GM21515 (cell line): Measurements from ENCODE around the gene STX18.

Experiments
- ATAC-seq: cut with Tn5 transposase; IDR thresholded peaks from one replicate; pipeline ENCODE4 v1.9.1; 2021; ENCODE audit not compliant: unreplicated experiment

The STX18 gene

GRCh38 chr4:4406455-4407298 is 135.2 kb downstream of the STX18 start:
- no peak for ATAC-seq

GRCh38 chr4:4405358-4405962 is 136.4 kb downstream of the STX18 start:
- ATAC-seq: no peak

GRCh38 chr4:4402966-4403365 is 138.9 kb downstream of the STX18 start:
- no peak for ATAC-seq

GRCh38 chr4:4401036-4401435 is 140.8 kb downstream of the STX18 start:
- no peak for ATAC-seq

GRCh38 chr4:4398430-4398829 is 143.4 kb downstream of the STX18 start:
- no peak for ATAC-seq

GRCh38 chr4:4397441-4397819 is 144.4 kb downstream of the STX18 start:
- no peak for ATAC-seq

GRCh38 chr4:4396628-4397440 is 145.0 kb downstream of the STX18 start:
- no peak for ATAC-seq

- no peak for ATAC-seq
Measured at GRCh38 chr4:4395849-4396627, 145.8 kb downstream of the STX18 start.

GRCh38 chr4:4395371-4395770 is 146.5 kb downstream of the STX18 start:
- no peak for ATAC-seq

- ATAC-seq: no peak
Measured at GRCh38 chr4:4394644-4395043, 147.2 kb downstream of the STX18 start.

- ATAC-seq: no peak
Measured at GRCh38 chr4:4392501-4393183, 149.2 kb downstream of the STX18 start.

GRCh38 chr4:4391866-4392265 is 150.0 kb downstream of the STX18 start:
- no peak for ATAC-seq

GRCh38 chr4:4390515-4391240 is 151.2 kb downstream of the STX18 start:
- no peak for ATAC-seq

GRCh38 chr4:4390046-4390445 is 151.8 kb downstream of the STX18 start:
- no peak for ATAC-seq

GRCh38 chr4:4388836-4389575 is 152.8 kb downstream of the STX18 start:
- no peak for ATAC-seq

- no peak for ATAC-seq
Measured at GRCh38 chr4:4388311-4388790, 153.5 kb downstream of the STX18 start.

GRCh38 chr4:4387531-4388310 is 154.1 kb downstream of the STX18 start:
- no peak for ATAC-seq

- no peak for ATAC-seq
Measured at GRCh38 chr4:4386736-4387392, 155.0 kb downstream of the STX18 start, which contains the start of gene NSG1. Gene NSG1 (plus strand): TSS chr4:4387102. CDS start chr4:4387630, 528 bp downstream.
